ENCODE measurements around the gene DSCAML1. TPM values are rescaled to one million over a fixed set of nuclear protein-coding genes. Genes with fewer than 3 reads are reported as not detected.

DSCAML1 gene
- total RNA-seq, 2 experiments from 2014 or later, result not detected

DNA sequence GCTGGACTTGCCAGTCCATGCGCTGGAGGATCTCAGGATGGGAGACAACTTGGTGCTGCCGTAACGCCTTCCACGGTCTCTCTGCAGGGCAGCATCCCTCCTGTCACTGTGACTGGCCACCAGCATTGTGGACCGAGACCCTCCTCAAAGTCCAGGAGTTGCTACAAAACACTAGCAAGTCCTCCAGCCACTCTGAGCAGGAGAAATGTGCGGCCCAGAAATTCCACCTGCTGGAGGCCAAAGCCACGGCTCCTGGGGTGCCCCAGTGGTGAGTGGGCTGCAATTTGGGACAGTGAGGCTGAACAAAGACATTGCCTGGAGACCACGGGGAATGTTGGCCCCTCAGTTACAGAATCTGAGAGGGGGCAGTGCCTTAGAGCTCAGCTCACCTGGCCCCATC is 6.9 kb upstream of the DSCAML1 start:
- TF ChIP-seq, protein P1, sequence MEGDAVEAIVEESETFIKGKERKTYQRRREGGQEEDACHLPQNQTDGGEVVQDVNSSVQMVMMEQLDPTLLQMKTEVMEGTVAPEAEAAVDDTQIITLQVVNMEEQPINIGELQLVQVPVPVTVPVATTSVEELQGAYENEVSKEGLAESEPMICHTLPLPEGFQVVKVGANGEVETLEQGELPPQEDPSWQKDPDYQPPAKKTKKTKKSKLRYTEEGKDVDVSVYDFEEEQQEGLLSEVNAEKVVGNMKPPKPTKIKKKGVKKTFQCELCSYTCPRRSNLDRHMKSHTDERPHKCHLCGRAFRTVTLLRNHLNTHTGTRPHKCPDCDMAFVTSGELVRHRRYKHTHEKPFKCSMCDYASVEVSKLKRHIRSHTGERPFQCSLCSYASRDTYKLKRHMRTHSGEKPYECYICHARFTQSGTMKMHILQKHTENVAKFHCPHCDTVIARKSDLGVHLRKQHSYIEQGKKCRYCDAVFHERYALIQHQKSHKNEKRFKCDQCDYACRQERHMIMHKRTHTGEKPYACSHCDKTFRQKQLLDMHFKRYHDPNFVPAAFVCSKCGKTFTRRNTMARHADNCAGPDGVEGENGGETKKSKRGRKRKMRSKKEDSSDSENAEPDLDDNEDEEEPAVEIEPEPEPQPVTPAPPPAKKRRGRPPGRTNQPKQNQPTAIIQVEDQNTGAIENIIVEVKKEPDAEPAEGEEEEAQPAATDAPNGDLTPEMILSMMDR (conservative IDR thresholded peaks at IDR 0.05; ENCODE audit: low read length), result no peak
- no peak for TF ChIP-seq EZH2phosphoT487 (IDR thresholded peaks at IDR 0.05; ENCODE audit: borderline replicate concordance, low read depth, low read length)
- BruUV-seq (replicated peaks), result no TSS peak
- no peaks in the 10 kb centered on the region for H3K79me2 ChIP-seq (ENCODE audit: insufficient read depth, low read depth, low read length)
- H3K9me2 ChIP-seq (ENCODE audit: insufficient read depth, low read length), result no peaks in the 10 kb centered on the region
- H3K4me1 ChIP-seq (ENCODE audit: insufficient read depth, low read length, poor library complexity, severe bottlenecking), result no peaks in the 10 kb centered on the region
- H3K36me3 ChIP-seq (ENCODE audit: insufficient read depth, low read length), result no peaks in the 10 kb centered on the region
- no peaks in the 10 kb centered on the region for H4K20me1 ChIP-seq (ENCODE audit: insufficient read depth, low read length)
- no peak overlapping the region for H3K4me2 ChIP-seq (ENCODE audit: low read length)
- H3K4me3 ChIP-seq (ENCODE audit: low read depth, low read length, poor library complexity, severe bottlenecking), result no peak overlapping the region
- ChIA-PET POLR2A (no interaction called here), CTCF (ENCODE audit: unreplicated experiment) (no interaction called here)
- DNase-seq (ENCODE audit: low spot score), result no peak
- no peak overlapping the region for H2AFZ ChIP-seq (ENCODE audit: low read length)
- no peaks in the 10 kb centered on the region for H3K9me3 ChIP-seq (ENCODE audit: low read length)
- intact Hi-C loops (cut with micrococcal nuclease; ENCODE audit: unreplicated experiment), result no loop called here
- H3K27ac ChIP-seq (ENCODE audit: low read depth, low read length, poor library complexity, severe bottlenecking), result no peak overlapping the region

DNA sequence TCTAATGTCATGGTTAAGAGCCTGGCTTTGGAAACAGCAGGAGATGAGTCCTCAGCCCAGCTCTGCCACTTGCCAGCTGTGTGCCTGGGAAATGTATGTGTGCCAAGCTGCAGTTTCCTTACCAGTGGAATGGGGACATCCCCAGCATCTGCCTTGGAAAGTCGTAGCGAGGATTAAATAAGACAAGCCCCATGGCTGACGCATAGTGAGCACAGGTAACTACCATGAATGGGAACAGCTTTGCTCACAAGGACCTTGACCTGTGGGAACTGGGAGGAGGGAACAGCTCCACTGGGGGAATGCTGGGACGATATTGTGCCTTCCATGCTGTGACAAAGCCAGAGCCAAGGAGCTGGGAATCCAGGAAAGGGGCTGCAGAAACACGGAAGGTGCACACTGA is 2.6 kb upstream of the DSCAML1 start:
- Histone ChIP-seq H3K27ac (ENCODE audit: low read depth, low read length, poor library complexity, severe bottlenecking) (no peak overlapping the region), H3K4me2 (ENCODE audit: low read length) (no peak overlapping the region), H3K9me3 (ENCODE audit: low read length) (no peaks in the 10 kb centered on the region), H4K20me1 (ENCODE audit: insufficient read depth, low read length) (no peaks in the 10 kb centered on the region), H3K4me3 (ENCODE audit: low read depth, low read length, poor library complexity, severe bottlenecking) (no peak overlapping the region), H3K9me2 (ENCODE audit: insufficient read depth, low read length) (no peaks in the 10 kb centered on the region), H3K4me1 (ENCODE audit: insufficient read depth, low read length, poor library complexity, severe bottlenecking) (no peaks in the 10 kb centered on the region), H2AFZ (ENCODE audit: low read length) (no peak overlapping the region), H3K79me2 (ENCODE audit: insufficient read depth, low read depth, low read length) (no peaks in the 10 kb centered on the region), H3K36me3 (ENCODE audit: insufficient read depth, low read length) (no peaks in the 10 kb centered on the region)
- CTCF ChIA-PET (ENCODE audit: unreplicated experiment), result no interaction called here
- TF ChIP-seq EZH2phosphoT487 (IDR thresholded peaks at IDR 0.05; ENCODE audit: borderline replicate concordance, low read depth, low read length), result no peak
- TF ChIP-seq, protein P1 (conservative IDR thresholded peaks at IDR 0.05; ENCODE audit: low read length), result no peak
- intact Hi-C loops (cut with micrococcal nuclease; ENCODE audit: unreplicated experiment), result no loop called here
- POLR2A ChIA-PET, result interaction anchor here (0.6 kb wide), 1 partner anchor 653 kb away, joined by 3 read pairs; no protein-coding TSS in a partner anchor
- no TSS peak for BruUV-seq (replicated peaks)
- no peak for DNase-seq (ENCODE audit: low spot score)

DNA sequence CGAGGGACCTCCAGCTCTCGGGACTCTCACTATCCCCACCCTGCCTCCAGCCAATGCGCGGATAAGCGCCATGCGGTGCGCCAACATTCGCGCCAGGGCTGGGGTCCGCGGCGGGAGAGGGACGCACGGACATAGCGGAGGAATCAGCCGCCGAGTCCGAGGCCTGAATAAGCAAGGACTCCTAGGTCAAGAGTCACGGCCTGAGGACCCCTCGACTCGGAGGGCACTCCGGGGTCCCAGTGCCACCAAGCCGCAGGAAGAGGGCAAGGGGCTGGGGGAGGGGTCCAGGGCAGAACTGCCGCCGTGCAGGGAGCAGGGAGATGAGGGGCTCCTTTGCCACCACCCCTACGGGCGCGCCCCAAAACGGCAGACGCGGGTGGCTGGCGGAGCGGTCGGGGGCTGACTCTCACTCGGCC is 552 bp downstream of the DSCAML1 start:
- DNase-seq (ENCODE audit: low spot score), result no peak
- Histone ChIP-seq H3K27ac (ENCODE audit: low read depth, low read length, poor library complexity, severe bottlenecking) (no peak overlapping the region), H3K4me1 (ENCODE audit: insufficient read depth, low read length, poor library complexity, severe bottlenecking) (no peaks in the 10 kb centered on the region), H4K20me1 (ENCODE audit: insufficient read depth, low read length) (no peaks in the 10 kb centered on the region), H3K9me3 (ENCODE audit: low read length) (no peaks in the 10 kb centered on the region), H2AFZ (ENCODE audit: low read length) (no peak overlapping the region), H3K36me3 (ENCODE audit: insufficient read depth, low read length) (no peaks in the 10 kb centered on the region), H3K79me2 (ENCODE audit: insufficient read depth, low read depth, low read length) (no peaks in the 10 kb centered on the region), H3K4me3 (ENCODE audit: low read depth, low read length, poor library complexity, severe bottlenecking) (no peak overlapping the region), H3K9me2 (ENCODE audit: insufficient read depth, low read length) (no peaks in the 10 kb centered on the region), H3K4me2 (ENCODE audit: low read length) (no peak overlapping the region)
- intact Hi-C loops (cut with micrococcal nuclease; ENCODE audit: unreplicated experiment), result no loop called here
- ChIA-PET CTCF (ENCODE audit: unreplicated experiment) (no interaction called here), POLR2A (no interaction called here)
- no TSS peak for BruUV-seq (replicated peaks)
- no peak for TF ChIP-seq EZH2phosphoT487 (IDR thresholded peaks at IDR 0.05; ENCODE audit: borderline replicate concordance, low read depth, low read length)
- TF ChIP-seq, protein P1 (conservative IDR thresholded peaks at IDR 0.05; ENCODE audit: low read length), result no peak

Data from OCI-LY7 (cell line).